GM23248 (cell line): ENCODE data around the gene C5orf22.

ENCODE experiments used
- EZH2 ChIP-seq: fragments of 200-600 bp; sonication (generic); IDR thresholded peaks from 2 replicates; pipeline ENCODE4 v1.6.1; 2018; ENCODE audit warnings: antibody characterized with exemption, mild to moderate bottlenecking; ENCODE audit not compliant: insufficient read depth, poor library complexity, severe bottlenecking
- EZH2phosphoT487 ChIP-seq: fragments of 200-600 bp; sonication (generic); IDR thresholded peaks from 2 replicates; pipeline ENCODE4 v1.6.1; 2018; ENCODE audit warnings: antibody characterized with exemption, moderate library complexity, mild to moderate bottlenecking, low read depth; ENCODE audit not compliant: insufficient read depth

- TF ChIP-seq EZH2phosphoT487 (no peak), EZH2 (no peak)
Observed at GRCh38 chr5:31568302-31568835, 36.3 kb downstream of the C5orf22 start.
